Gastroesophageal sphincter (tissue), 4 donors: Measurements from ENCODE around the gene PITPNM1. TPM values are rescaled to one million over a fixed set of nuclear protein-coding genes. Genes with fewer than 3 reads are reported as not detected.

ENCODE experiments used
- ATAC-seq: fragments of 150-250 bp; one replicate; pipeline ENCODE4 v1.9.1; 2016; ENCODE audit warnings: mild to moderate bottlenecking, moderate library complexity
- H3K27ac ChIP-seq, 4 donors: fragments of 200-600 bp; sonication (generic) in 3 of 4; 1 replicate in 3 of 4; 2 replicates in 1 of 4; pipeline ENCODE4 v1.5.1; 2016 to 2019
- H3K27me3 ChIP-seq: fragments of 200-600 bp; sonication (generic); one replicate; pipeline ENCODE4 v1.5.1; 2019
- H3K36me3 ChIP-seq, 2 donors: fragments of 200-600 bp; sonication (generic); one replicate each; pipeline ENCODE4 v1.5.1; 2019; ENCODE audit warnings: control low read depth in 1 of 2
- H3K4me1 ChIP-seq, 3 donors: fragments of 200-600 bp; sonication (generic); 1 replicate in 2 of 3; 2 replicates in 1 of 3; pipeline ENCODE4 v1.5.1; 2016 to 2019; ENCODE audit warnings: control low read depth in 2 of 3
- H3K4me3 ChIP-seq, 2 donors: fragments of 200-600 bp; sonication (generic); one replicate each; pipeline ENCODE4 v1.5.1; 2019; ENCODE audit warnings: mild to moderate bottlenecking in 1 of 2, moderate library complexity in 1 of 2
- H3K9me3 ChIP-seq, 3 donors: fragments of 200-600 bp; sonication (generic); one replicate each; pipeline ENCODE4 v1.5.1; 2017 to 2019; ENCODE audit warnings: control low read depth in 2 of 3
- CTCF ChIP-seq, 4 experiments: fragments of 200-600 bp in 2 of 4; fragments of 450-650 bp in 2 of 4; sonication (generic) in 1 of 4; IDR thresholded peaks; one replicate each; pipeline ENCODE4 v1.5.1; 2017 to 2019; ENCODE audit warnings: antibody characterized with exemption in 4 of 4, mild to moderate bottlenecking in 2 of 4, moderate library complexity in 2 of 4
- EP300 ChIP-seq: sonication (generic); formaldehyde crosslinking; IDR thresholded peaks from one replicate; pipeline ENCODE4 v1.6.1; 2017; ENCODE audit warnings: antibody characterized with exemption, mild to moderate bottlenecking
- POLR2A ChIP-seq, 2 donors: fragments of 450-650 bp; IDR thresholded peaks; one replicate each; pipeline ENCODE4 v1.6.1; 2017; ENCODE audit warnings: antibody characterized with exemption in 2 of 2, mild to moderate bottlenecking in 2 of 2, moderate library complexity in 1 of 2
- POLR2AphosphoS5 ChIP-seq: sonication (generic); formaldehyde crosslinking; IDR thresholded peaks from one replicate; pipeline ENCODE4 v1.6.1; 2017; ENCODE audit warnings: antibody characterized with exemption
- WGBS, 2 donors: methylation state at CpG; one replicate each; pipeline ENCODE4 v1.1.5; 2018; ENCODE audit warnings: low coverage in 1 of 2; 5-methylcytosine and 5-hydroxymethylcytosine counted together
- total RNA-seq, 4 donors: library from RNA; depleted of rRNA; stranded (reverse); fragments of >200 nt; gene quantifications; one replicate each; pipeline ENCODE4 v1.1.0, GENCODE V29; 2016

The PITPNM1 gene
- total RNA-seq, 4 donors from 2014 or later: 9.5 to 18.7 (median 15.4) TPM

- Histone ChIP-seq H3K36me3 (no peaks in the 10 kb centered on the region), H3K9me3 (no peaks in the 10 kb centered on the region), H3K27ac (no peak overlapping the region), H3K27me3 (peaks cover 30% of the 10 kb centered on the region), H3K4me1 (no peaks in the 10 kb centered on the region), H3K4me3 (no peak overlapping the region)
- ATAC-seq: no peak
- TF ChIP-seq POLR2A (IDR thresholded peaks at IDR 0.05) (no peak), CTCF (IDR thresholded peaks at IDR 0.05) (no peak), EP300 (no peak), POLR2AphosphoS5 (no peak)
- WGBS, 2 donors: 86 to 93% methylated on average over 3 to 7 of the region's 10 CpGs
These were observed 16.8 kb upstream of the PITPNM1 start for GRCh38 chr11:67521924-67522323.

- H3K9me3 ChIP-seq: no peaks in the 10 kb centered on the region
- TF ChIP-seq POLR2AphosphoS5 (no peak), EP300 (no peak), POLR2A (IDR thresholded peaks at IDR 0.05) (no peak), CTCF (IDR thresholded peaks at IDR 0.05) (no peak)
- H3K27me3 ChIP-seq: peaks cover 30% of the 10 kb centered on the region
- H3K4me1 ChIP-seq: no peaks in the 10 kb centered on the region
- no peaks in the 10 kb centered on the region for H3K36me3 ChIP-seq
- 84 to 89% methylated on average over 4 to 8 of the region's 16 CpGs for WGBS, 2 donors
- H3K4me3 ChIP-seq: no peak overlapping the region
- H3K27ac ChIP-seq: no peak overlapping the region
- no peak for ATAC-seq
These were observed 16.0 kb upstream of the PITPNM1 start for GRCh38 chr11:67520856-67521824.

GRCh38 chr11:67519726-67520125 lies 14.6 kb upstream of the PITPNM1 start:
- 84% methylated on average over 4 of the region's 32 CpGs; no CpG with 5 or more reads in 1 of the 2 donors for WGBS, 2 donors

GRCh38 chr11:67517784-67518552 lies 12.8 kb upstream of the PITPNM1 start:
- 73 to 74% methylated on average over 3 of the region's 10 CpGs for WGBS, 2 donors
- Histone ChIP-seq H3K4me1 (no peaks in the 10 kb centered on the region), H3K4me3 (no peak overlapping the region), H3K9me3 (no peaks in the 10 kb centered on the region), H3K27me3 (peaks cover 37% of the 10 kb centered on the region), H3K36me3 (no peaks in the 10 kb centered on the region), H3K27ac (no peak overlapping the region)
- TF ChIP-seq CTCF (IDR thresholded peaks at IDR 0.05): no peak
- TF ChIP-seq EP300: no peak
- no peak for TF ChIP-seq POLR2A (IDR thresholded peaks at IDR 0.05)
- no peak for TF ChIP-seq POLR2AphosphoS5
- ATAC-seq: no peak

More at GRCh38 chr11:67519726-67520125, 14.6 kb upstream of the PITPNM1 start:
- Histone ChIP-seq H3K27ac (no peak overlapping the region), H3K4me3 (no peak overlapping the region), H3K4me1 (no peaks in the 10 kb centered on the region), H3K27me3 (peaks cover 38% of the 10 kb centered on the region), H3K36me3 (no peaks in the 10 kb centered on the region), H3K9me3 (no peaks in the 10 kb centered on the region)
- ATAC-seq: no peak
- TF ChIP-seq POLR2AphosphoS5 (no peak), CTCF (IDR thresholded peaks at IDR 0.05) (no peak), POLR2A (IDR thresholded peaks at IDR 0.05) (no peak), EP300 (no peak)
